Measurements from ENCODE around the gene KRT7. TPM values are rescaled to one million over a fixed set of nuclear protein-coding genes. Genes with fewer than 3 reads are reported as not detected.

The KRT7 gene
- total RNA-seq, 1 donor from 2014 or later, result 153 TPM

DNA sequence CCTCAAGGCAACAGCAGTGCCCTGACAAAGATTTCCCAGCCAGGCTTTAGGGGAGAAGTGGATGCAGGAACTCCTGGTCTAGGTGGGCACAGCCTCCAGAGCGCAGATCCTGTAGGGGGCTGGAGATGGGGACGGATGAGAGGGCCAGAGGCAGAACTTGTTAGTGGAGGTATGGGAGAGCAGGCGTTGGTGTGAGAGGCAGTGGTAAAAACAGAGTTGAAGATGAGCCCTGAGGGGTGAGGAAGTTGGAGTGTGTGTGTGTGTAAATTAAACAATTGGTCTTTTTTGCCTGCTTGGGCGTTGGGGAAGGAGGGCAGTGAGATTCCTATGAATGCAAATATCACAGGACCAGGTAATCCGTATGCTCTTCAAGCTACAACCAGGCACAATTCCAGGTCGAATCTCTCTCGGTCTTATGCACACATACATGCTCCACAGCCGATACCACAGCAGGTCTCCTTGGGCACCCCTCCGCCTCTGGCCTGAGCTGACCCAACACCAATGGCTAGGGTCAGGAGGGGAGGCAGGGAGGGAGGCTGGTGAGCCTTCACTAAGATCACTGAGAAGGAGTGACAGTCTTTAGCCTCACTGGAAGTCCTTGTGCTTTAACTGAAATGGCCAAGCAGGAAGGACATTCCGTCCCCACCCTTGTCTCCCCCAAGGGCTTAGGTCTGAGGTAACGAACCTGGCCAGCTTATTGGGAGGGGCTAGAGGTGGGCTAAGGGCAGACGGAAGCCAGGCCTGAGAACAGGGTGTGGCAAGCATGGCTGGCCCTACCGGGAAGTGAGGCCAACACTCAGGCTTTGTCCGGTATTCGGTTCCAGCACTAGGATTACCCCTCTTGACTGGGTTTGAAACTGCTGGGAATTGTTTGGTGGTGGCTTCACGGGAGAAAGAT lies 1.5 kb upstream of the KRT7 start:
- no peak for DNase-seq (ENCODE audit: low spot score in 2 of 2)
- H3K4me1 ChIP-seq, result peaks cover 15 to 37% of the 10 kb centered on the region in 2 donors
- peaks cover 4% of the 10 kb centered on the region for H3K27me3 ChIP-seq
- peak overlapping the region; percentile 74 to 83 for H3K27ac ChIP-seq
- intact Hi-C loops (cut with DNase I), result loop anchor here (2.0 kb wide), 1 partner anchor 13 kb away; no protein-coding TSS in a partner anchor
- TF ChIP-seq CTCF (IDR thresholded peaks at IDR 0.05), result no peak
- H3K36me3 ChIP-seq, result no peaks in the 10 kb centered on the region
- H3K9me3 ChIP-seq, result no peaks in the 10 kb centered on the region
- no peak overlapping the region for H3K4me3 ChIP-seq

DNA sequence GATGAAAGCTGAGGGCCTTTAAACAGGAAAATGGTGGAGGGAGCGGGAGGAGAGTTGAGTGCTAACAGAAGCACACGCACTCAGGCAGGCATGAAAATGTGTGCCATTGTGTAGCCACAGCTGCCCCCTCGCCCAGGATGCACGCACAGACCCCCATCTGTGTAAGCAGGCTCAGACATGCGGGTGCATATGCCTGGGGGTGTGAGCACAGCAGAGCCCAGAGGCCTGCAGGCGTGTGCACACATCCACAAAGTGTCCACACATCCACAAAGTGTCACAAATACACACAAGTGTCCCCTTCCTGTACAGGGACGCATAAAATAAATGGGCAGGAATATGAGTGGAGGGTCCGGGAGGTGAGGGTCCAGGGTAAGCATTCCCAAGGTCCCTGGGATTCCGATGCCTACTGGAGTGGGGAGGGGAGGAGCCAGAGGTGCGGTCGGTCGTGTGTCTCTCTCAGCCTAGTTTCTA lies 805 bp upstream of the KRT7 start:
- Histone ChIP-seq H3K27ac (peak overlapping the region; percentile 19 to 83), H3K36me3 (no peaks in the 10 kb centered on the region), H3K4me1 (peaks cover 15 to 31% of the 10 kb centered on the region in 2 donors), H3K27me3 (peaks cover 4% of the 10 kb centered on the region), H3K4me3 (peak overlapping the region in 1 of 2 donors; percentile 45), H3K9me3 (no peaks in the 10 kb centered on the region)
- intact Hi-C loops (cut with DNase I), result no loop called here
- DNase-seq (ENCODE audit: low spot score in 2 of 2), result no peak
- TF ChIP-seq CTCF (IDR thresholded peaks at IDR 0.05), result no peak

DNA sequence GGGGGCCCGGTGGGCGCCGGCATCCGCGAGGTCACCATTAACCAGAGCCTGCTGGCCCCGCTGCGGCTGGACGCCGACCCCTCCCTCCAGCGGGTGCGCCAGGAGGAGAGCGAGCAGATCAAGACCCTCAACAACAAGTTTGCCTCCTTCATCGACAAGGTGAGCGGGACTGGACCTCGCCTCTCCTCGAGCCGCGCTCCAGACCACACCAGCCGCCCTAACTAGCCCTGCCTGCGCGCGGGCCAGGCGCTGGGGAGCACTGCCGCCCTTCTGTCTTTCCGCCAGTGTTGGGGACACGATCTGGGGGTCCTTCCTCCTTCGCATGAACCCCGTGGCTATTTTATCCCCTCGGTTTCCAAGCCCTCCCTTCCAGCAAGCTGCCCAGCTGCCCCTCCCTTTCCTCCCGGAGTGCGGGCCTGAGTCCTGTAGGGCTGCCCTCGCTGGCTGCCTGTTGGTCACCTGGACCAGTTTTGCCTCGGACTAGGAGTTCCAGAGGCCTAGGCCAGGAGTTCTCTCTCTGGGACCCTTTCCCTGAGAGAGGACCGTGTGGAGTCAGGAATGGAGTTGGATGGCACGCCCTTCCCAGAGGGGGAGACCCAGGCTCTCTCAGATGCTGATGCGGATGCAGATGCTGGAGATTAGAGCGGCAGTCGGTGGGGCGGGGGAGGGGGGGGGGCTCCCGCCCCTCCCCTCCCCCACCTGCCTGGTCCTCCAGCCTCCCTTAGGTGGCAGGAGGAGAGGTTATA lies 592 bp downstream of the KRT7 start:
- no peak for TF ChIP-seq CTCF (IDR thresholded peaks at IDR 0.05)
- intact Hi-C loops (cut with DNase I), result no loop called here
- H3K27ac ChIP-seq, result peak overlapping the region; percentile 1 to 8
- H3K4me1 ChIP-seq, result peaks cover 15 to 31% of the 10 kb centered on the region in 2 donors
- peak overlapping the region; percentile 5 to 45 for H3K4me3 ChIP-seq
- no peaks in the 10 kb centered on the region for H3K9me3 ChIP-seq
- H3K36me3 ChIP-seq, result no peaks in the 10 kb centered on the region
- peaks cover 4% of the 10 kb centered on the region for H3K27me3 ChIP-seq
- no peak for DNase-seq (ENCODE audit: low spot score in 2 of 2)

DNA sequence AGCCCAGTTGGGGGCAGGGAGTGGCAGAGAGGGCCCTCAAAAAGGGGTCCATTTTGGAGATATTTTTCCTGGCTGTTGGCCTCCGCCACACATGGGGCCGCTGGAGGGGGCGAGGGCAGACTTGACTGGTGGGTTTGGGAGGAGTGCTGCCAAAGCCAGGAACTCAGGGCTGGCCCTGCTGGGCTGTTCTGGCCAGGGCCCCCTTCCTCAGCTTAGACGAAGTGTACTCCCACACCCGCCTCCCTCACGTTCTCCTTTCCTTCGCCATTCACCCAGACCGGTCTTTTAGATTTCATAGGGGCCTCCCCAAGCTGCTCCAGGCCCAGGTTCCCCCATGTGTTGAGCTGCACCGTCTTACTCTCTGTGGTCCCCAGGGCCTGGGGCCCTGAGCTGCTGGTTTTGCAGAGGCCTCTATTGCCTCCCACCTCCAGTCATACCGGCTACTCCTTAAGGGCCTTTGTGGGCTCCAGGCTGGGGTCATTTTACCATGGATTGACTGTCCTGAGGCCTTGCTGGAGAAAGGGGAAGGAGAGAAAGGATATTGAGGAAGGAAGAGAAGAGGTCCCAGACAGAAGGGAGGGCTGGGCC lies 1.3 kb downstream of the KRT7 start:
- TF ChIP-seq CTCF (IDR thresholded peaks at IDR 0.05), result no peak
- H3K27ac ChIP-seq, result peak overlapping the region in 1 of 2 donors; percentile 8
- H3K36me3 ChIP-seq, result no peaks in the 10 kb centered on the region
- H3K9me3 ChIP-seq, result no peaks in the 10 kb centered on the region
- no peak for DNase-seq (ENCODE audit: low spot score in 2 of 2)
- no peak overlapping the region for H3K4me3 ChIP-seq
- peaks cover 4% of the 10 kb centered on the region for H3K27me3 ChIP-seq
- H3K4me1 ChIP-seq, result peaks cover 15 to 31% of the 10 kb centered on the region in 2 donors
- intact Hi-C loops (cut with DNase I), result no loop called here

DNA sequence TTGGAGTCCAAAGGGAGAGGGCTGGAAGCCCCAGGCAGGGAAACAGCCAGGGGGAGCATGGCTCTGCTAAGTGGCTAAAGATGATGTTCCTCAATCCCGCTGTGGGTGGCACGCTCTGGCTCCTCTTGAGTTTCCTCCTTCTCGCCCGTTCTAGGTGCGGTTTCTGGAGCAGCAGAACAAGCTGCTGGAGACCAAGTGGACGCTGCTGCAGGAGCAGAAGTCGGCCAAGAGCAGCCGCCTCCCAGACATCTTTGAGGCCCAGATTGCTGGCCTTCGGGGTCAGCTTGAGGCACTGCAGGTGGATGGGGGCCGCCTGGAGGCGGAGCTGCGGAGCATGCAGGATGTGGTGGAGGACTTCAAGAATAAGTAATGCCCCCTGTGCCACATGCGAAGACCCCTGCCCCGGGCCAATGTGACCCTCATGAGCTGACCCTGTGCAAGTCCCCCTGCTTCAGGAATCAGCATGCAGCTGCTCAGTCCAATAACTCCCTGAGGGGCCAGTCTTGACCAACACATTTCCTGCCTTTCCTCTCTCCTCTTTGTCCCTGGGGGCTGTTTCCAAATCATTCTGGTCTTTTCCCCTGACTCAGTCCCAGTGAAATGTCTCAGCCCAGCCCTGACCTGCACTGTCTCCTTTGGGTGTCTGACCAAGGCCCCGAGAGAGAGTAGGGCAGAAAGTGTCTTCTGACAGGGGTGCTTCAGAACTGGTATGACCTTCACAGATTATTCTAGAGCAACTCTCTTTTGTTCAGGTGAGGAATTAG lies 2.1 kb downstream of the KRT7 start:
- H3K4me1 ChIP-seq, result peaks cover 15 to 26% of the 10 kb centered on the region in 2 donors
- peaks cover 4% of the 10 kb centered on the region for H3K27me3 ChIP-seq
- TF ChIP-seq CTCF (IDR thresholded peaks at IDR 0.05), result no peak

More for the DNA sequence above, 2.1 kb downstream of the KRT7 start:
- H3K9me3 ChIP-seq, result no peaks in the 10 kb centered on the region
- peak overlapping the region in 1 of 2 donors; percentile 5 for H3K4me3 ChIP-seq
- no peak for DNase-seq (ENCODE audit: low spot score in 2 of 2)
- H3K36me3 ChIP-seq, result no peaks in the 10 kb centered on the region
- intact Hi-C loops (cut with DNase I), result no loop called here
- peak overlapping the region in 1 of 2 donors; percentile 23 for H3K27ac ChIP-seq

Measured in ascending aorta (tissue), 2 donors.